NCI-H146 (cell line): ENCODE measurements around the gene RBM12.
"Not testable (repeated sequence)": the region's sequence is repeated elsewhere in the genome, so short reads cannot be mapped to it uniquely, and the experiment has no call there.

Experiments used
- DNase-seq: peaks from one replicate; lab custom pipeline; 2025; lab: John Stamatoyannopoulos, UW

Gene RBM12

DNA sequence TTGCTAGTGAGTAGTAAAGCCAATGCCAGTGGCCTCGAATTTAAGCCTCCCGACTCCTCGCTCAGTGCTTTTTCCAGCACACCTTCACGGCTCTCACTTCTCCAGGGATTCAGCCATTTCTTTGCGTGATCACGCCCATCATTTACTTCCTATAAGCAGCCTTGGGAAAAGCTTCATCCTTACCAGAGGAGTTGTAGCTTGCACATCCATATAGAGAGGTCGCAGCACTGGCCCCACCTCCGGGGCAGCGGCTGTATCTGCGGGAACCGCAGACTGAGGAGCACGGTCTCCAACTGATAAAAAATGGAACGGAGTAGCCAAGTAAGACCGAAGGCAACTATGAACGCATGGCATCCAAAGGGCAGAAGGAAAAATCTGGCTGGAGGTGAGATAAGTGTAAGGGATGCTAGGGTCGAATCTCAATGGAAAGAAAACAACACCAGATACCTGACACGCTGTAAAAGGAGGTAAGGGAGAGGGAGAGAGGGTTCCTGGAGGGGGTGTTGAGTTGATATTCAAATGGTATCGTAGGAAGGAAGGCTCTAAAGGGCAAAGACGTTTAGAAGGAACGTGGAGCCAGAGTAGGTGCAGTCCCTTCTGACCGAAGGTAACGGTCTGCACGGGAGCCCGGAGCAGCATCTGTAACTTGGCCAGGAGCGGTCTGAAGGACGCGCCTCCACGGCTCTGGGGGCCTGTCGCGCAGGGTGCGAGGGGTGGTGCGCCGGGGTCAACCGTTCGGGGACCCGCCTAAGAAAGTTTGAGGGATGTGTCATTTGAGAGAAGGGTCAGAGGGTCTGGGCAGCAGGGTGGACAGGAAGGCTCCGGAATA lies 33.8 kb upstream of the RBM12 start:
- DNase-seq: peak; percentile 52

DNA sequence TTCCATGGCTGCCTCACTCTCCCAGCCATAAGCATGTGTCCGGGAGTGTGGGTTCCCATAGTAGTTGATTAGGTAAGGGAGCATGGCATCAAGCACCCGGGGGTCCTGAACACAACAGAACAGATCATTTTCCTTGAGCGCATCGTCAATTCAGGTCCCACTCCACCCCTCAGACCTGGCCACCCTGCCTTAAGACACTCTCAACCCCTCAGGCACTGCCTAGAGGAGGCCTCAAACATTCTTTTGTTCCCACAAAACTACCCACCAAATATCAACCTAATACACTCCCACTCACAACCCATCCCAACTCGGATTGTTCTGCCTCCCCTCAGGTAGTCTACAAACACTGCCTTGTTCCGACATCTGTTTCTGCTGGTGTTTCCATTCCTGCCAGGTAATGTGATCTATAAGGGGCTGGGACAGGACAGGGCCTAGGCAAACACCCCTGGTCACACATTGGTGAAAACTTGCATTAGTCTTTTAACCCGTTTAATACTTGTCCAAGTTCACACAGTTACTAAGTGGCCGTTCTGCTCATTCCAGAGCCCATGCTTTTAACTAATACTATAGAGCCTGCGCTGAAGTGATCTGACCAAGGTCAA lies 33.1 kb upstream of the RBM12 start:
- no peak for DNase-seq

DNA sequence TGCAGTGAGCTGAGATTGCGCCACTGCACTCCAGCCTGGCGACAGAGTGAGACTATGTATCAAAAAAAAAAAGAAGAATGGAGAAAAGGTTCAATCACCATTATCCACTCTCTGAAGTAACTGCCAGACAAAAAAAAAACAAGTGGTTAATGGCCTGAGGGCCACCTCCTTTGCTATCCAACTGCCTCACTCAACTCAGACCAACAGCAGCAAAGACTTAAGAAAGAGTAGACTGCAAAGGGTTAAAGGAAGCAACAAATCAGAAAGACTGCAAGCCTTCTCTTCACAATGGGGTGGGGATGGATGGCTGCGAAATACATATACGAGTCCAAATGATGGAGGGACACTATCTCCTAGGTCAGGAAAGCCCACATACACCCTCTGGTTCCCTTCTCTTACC lies 31.3 kb upstream of the RBM12 start:
- no peak for DNase-seq

DNA sequence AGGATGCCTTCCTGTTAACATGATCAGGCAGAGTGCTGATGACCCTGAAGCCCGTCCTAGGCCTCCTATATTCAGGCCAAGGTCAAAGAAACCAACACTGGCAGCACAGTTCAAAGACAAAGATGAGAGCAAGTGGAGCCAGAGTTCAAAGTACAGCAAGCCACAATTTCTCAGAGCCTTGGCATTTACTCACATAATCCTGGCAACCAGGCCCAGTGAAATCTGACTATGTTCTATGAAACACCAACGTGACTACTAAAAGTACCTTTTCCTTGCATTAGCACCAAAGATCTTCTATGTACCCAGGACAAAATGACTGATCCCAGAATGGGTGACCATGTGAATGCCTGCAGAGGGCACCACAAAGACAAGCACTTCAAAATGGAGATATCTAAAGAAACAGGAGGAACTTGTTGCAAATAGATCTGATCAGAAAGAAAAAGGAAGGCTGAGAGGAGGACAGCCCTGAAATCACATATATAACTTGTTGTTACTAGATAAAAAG lies 30.6 kb upstream of the RBM12 start:
- no peak for DNase-seq

DNA sequence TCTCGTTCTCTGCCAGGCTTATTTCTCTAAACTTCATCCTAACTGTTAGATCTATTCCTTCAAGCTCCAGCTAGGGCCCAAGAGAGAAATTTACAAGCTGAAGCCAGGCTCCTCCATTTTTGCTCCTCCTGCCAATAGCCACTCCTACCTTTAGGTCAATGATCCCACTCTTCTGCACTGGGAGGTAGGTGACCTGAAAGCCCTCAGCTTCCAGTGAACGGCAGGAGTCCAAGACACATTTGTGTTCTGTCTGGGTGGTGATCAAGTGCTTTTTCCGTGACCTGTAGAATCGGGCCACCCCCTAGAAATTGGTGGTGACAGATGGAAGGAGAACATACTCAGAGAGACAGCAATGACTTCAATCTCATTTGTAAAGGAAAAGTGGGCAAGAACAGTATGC lies 25.6 kb upstream of the RBM12 start:
- DNase-seq: no peak

DNA sequence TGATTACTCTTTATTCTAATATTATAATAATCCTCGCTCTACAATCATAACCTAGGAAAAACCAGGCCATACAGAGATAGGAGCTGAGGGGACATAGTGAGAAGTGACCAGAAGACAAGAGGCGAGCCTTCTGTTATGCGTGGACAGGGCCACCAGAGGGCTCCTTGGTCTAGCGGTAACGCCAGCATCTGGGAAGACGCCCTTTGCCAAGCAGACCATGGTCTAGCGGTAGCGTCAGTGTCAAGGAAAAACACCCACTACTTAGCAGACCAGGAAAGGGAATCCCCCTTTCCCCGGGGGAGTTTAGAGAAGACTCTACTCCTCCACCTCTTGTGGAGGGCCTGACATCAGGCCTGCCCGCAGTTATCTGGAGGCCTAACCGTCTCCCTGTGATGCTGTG lies 22.2 kb upstream of the RBM12 start:
- not testable (repeated sequence) for DNase-seq

DNA sequence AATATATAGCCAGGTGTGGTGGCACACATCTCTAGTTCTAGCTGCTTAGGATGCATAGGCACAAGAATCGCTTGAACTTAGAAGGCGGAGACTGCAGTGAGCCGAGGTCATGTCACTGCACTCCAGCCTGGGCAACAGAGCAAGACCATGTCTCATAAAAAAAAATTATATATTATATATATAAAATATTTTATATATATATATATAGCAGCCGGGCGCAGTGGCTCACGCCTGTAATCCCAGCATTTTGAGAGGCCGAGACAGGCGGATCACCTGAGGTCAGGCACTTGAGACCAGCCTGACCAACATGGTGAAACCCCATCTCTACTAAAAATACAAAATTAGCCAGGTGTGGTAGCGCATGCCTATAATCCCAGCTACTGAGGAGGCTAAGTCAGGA lies 20.7 kb upstream of the RBM12 start:
- DNase-seq: not testable (repeated sequence)

- no peak for DNase-seq
Measured at GRCh38 chr20:35681960-35682359, 17.3 kb upstream of the RBM12 start.

GRCh38 chr20:35680452-35681183 lies 15.9 kb upstream of the RBM12 start:
- no peak for DNase-seq

DNA sequence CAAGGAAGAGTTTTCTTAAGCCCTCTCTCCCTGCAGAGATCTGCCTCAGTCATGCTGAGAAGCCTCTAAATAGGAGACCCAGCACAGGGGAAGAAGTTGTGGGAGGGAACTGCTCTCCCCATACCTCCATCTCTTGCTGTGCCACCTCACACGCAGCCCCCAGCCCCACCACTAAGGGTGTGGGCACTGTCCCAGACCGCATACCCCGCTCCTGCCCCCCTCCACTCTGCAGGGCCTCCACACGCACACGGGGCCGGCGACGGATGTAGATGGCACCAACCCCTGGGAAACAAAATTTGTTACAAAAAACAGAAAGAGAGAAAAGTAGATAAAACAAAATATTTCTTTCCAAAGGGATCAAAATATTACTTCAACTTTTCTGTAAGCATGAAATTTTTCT lies 10.2 kb upstream of the RBM12 start:
- DNase-seq: no peak

GRCh38 chr20:35673884-35674283 lies 9.2 kb upstream of the RBM12 start:
- no peak for DNase-seq

GRCh38 chr20:35669681-35670080 lies 5.0 kb upstream of the RBM12 start:
- no peak for DNase-seq

DNA sequence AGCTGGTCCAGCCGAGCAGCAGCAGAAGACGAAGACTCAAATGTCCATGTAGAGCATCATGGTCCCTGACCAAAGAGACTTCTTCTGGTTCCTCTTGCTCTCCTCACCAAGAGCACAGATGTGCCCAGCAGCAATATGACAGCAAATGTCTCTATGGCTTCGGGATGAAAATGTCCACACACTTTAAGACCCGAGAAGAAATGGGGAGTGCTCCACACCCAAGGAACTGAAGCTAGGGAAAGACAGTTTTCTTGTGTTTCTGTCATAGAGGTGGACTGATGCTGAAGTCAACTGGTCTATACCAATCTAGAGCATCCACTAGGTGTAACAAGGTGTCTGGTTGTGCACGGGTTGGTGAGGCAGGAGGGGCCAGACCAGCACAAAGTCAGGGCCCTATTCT lies 4.5 kb upstream of the RBM12 start:
- no peak for DNase-seq

- DNase-seq: no peak
Measured at GRCh38 chr20:35665949-35666288, 1.2 kb upstream of the RBM12 start.

DNA sequence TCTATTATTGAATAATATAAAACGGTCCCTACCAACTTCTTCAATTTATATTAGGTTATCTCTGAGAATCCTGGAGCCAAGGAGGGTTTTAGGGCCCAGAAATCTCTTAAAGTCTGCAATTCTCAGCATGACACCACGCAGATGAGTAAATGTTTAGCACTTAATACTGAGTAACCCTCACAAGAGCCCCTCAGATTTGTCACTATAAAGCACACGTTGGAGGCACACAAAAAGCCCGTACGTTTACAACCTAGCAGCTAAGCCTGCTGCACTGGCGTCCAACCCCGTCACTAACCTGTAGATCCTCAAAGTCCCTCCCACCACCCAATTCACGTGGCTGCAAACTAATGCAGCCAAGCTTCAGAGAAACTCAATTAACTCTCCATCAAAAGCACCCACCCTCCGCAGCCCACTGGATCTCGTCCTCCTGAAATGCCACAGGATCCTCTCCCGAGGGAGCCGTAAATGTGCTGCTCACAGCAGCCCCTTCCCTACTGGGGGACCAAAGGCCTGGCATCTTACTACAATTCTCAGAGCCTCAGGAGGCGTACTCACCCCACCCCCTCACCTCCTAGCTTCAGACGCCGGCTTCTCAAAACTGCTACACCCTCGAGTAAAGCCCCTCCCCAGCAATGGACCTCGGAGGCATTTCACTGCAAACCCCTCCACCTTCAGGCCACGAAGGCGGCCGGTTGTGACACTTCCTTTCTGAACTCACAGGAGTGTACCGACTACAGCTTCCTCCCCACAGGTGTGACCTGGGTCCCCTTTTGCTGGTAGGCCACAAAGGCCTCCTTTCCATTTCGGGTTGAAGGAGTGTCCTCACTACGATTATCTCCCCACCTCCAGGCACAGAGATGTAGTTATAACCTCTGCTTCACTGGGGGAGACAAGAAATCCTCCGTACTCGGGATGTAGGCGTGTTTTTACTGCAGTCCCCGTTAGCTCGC lies 909 bp downstream of the RBM12 start:
- DNase-seq: peak; percentile 67

GRCh38 chr20:35662551-35662950 lies 2.1 kb downstream of the RBM12 start:
- DNase-seq: no peak

DNA sequence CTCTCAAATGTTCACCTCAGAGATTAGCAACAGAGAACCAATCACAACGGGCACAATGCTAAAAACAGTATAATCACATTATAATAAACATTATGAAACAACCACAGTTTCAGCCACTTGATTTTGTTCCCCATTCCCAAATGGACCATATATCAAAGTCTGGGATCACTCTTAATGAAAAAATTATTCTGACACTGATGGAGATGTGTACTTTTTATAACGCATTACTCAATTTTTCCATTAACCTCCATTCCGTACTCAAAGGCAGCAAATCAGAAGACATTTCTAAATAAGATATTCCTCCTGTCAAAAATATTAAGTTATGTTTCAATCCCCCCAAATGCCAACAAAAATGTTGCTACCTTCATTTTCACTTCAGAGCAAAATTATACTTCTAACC lies 2.8 kb downstream of the RBM12 start:
- no peak for DNase-seq

DNA sequence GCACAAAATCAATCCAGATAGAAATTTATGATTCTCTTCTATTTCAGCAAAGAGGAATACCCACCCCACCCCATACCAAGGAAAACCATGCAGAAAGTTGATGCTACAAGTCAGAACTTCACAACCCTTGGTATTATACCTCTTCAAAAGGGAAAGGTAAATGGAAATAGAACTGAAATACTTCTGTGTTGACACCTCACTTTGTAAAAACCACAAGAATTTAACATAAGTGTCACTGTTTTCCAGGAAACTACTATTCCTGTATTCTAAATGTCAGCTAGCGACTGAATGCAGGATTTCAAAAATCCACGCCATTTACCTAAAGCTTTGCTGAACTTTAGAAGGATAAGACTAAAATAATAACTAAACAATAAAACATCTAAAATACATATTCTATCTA lies 3.6 kb downstream of the RBM12 start:
- no peak for DNase-seq

- no peak for DNase-seq
Measured at GRCh38 chr20:35660122-35660937, 4.4 kb downstream of the RBM12 start.

DNA sequence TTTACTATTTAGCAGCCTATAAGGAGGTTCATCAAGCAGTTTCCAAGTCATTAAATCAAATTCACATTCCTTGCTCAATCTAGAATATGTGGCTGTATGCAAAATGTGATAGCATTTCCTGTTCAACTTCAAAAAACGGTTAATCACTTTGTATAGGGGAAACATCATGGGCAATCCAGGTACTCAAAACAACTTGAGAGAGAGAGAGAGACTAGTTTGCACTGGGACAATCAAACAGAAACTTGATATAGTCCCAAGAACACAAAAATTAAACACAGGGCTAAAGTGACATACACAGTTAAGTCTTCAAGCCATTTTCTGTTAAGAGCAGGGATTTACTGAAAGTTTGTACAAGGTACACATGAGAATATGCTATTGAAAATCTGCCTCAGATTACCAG lies 7.4 kb downstream of the RBM12 start:
- DNase-seq: no peak

GRCh38 chr20:35654415-35654814 lies 10.3 kb downstream of the RBM12 start:
- no peak for DNase-seq
